ENCODE results near the gene PSMD5.
"Not testable (repeated sequence)": the region's sequence is repeated elsewhere in the genome, so short reads cannot be mapped to it uniquely, and the experiment has no call there.

Gene PSMD5

DNA sequence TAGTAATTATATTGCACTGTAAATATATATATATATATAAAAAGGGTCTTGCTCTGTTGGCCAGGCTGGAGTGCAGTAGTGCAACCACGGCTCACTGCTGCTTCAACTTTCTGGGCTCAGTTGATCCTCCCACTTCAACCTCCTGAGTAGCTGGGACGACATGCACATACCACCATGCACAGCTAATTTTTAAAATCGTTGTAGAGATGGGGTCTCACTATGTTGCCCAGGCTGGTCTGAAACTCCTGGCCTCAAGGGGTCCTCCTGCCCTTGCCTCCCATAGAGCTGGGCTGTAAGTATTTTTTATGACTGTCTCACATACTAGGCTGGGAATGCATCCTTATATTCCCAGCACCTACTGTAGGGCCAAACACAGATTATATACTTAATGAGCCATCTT is 11.9 kb downstream of the PSMD5 start:
- DNase-seq = no peak
- H3K27ac Mint-ChIP-seq = no peak overlapping the region
- H3K27me3 Mint-ChIP-seq = no peaks in the 10 kb centered on the region
- H3K4me3 Mint-ChIP-seq = no peak overlapping the region
- no peak for ATAC-seq
- H3K9me3 Mint-ChIP-seq = no peaks in the 10 kb centered on the region
- peaks cover 56% of the 10 kb centered on the region for H3K36me3 Mint-ChIP-seq (ENCODE audit: low read depth)
- peaks cover 4% of the 10 kb centered on the region for H3K4me1 Mint-ChIP-seq

DNA sequence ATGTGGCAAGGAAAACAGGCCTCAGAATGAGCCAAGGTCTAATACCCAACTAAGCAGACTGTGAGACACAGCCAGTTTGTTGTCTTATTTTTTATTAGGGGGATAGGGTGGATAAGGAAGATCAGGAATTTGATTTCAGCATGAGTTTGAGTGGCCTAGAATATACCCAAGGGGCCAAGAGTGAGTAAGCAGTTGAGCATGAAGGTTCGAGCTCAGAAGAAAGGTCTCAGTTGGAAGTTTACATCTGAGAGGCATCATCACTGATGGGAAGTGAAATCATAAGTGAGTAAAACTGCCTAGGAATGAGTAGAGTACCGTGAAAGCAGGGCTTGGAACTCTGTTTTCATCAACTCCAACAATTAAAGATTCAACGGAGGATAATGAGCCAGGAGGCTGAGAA is 12.6 kb downstream of the PSMD5 start:
- Mint-ChIP-seq H3K36me3 (ENCODE audit: low read depth) (peaks cover 56% of the 10 kb centered on the region), H3K4me1 (peaks cover 3% of the 10 kb centered on the region), H3K4me3 (no peak overlapping the region), H3K27ac (no peak overlapping the region), H3K27me3 (no peaks in the 10 kb centered on the region), H3K9me3 (no peaks in the 10 kb centered on the region)
- no peak for DNase-seq
- no peak for ATAC-seq

DNA sequence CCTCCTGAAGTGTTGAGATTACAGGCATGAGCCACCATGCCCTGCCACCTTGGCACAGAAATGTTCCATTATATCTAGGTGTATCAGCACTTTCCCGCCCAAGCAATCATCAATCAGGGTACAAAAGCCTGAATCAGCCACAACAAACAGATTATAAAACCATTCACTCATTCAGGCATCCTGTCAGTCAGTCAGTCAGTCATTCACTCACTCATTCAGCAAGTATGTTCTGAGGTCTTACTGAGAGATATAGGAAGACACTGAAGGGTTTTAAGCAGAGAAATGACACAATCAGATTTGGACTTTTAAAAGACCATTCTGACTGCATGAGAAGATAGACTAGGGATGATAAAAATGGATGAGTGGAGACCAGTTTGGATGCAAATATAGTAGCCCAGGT is 13.1 kb downstream of the PSMD5 start:
- peaks cover 57% of the 10 kb centered on the region for H3K36me3 Mint-ChIP-seq (ENCODE audit: low read depth)
- H3K27ac Mint-ChIP-seq = no peak overlapping the region
- peaks cover 3% of the 10 kb centered on the region for H3K4me1 Mint-ChIP-seq
- H3K9me3 Mint-ChIP-seq = no peaks in the 10 kb centered on the region
- DNase-seq (no peak), ATAC-seq (no peak)
- no peaks in the 10 kb centered on the region for H3K27me3 Mint-ChIP-seq
- no peak overlapping the region for H3K4me3 Mint-ChIP-seq

DNA sequence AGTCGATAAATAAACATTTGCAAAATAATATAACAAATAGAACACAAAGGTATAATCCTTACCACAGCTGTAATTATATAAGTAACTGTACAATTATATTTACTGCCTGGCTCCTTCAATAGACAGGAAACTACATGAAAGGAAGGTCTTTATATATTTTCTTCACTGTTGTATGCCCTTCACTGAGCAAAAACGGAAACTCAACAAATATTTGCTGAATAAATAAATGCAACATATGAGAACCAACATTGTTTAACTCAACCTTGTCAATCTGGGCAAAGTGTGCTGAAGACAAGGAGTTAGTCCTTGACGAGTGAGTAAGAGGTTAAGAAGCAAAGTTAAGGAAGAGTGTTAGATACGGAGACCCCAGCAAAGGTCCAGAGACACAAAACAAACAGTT is 22.6 kb downstream of the PSMD5 start:
- Mint-ChIP-seq H3K27me3 (no peaks in the 10 kb centered on the region), H3K36me3 (ENCODE audit: low read depth) (peaks cover 68% of the 10 kb centered on the region), H3K27ac (no peak overlapping the region), H3K4me1 (no peaks in the 10 kb centered on the region), H3K4me3 (no peak overlapping the region), H3K9me3 (no peaks in the 10 kb centered on the region)
- ATAC-seq (no peak), DNase-seq (no peak)

DNA sequence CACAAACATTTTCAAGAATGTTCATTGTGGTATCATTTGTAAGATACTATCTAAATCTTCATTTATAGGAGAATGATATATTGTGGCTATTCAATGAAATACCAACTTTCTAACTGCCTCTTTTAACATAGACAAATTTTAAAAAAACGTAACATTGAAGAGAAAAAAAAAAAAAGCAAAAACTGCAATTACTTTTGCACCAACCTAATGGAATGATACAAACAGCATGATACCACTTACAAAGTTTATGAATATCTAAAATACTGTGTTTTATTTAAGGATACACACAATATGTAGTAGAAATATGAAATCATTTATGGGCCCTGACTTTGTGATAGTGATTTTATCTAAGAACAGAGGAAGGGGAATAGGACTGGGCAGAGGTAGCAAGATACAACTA is 24.1 kb downstream of the PSMD5 start:
- H3K9me3 Mint-ChIP-seq = no peaks in the 10 kb centered on the region
- ATAC-seq = no peak
- DNase-seq = no peak
- H3K27me3 Mint-ChIP-seq = no peaks in the 10 kb centered on the region
- H3K36me3 Mint-ChIP-seq (ENCODE audit: low read depth) = peaks cover 55% of the 10 kb centered on the region
- H3K4me1 Mint-ChIP-seq = peaks cover 6% of the 10 kb centered on the region
- H3K27ac Mint-ChIP-seq = no peak overlapping the region
- no peak overlapping the region for H3K4me3 Mint-ChIP-seq

DNA sequence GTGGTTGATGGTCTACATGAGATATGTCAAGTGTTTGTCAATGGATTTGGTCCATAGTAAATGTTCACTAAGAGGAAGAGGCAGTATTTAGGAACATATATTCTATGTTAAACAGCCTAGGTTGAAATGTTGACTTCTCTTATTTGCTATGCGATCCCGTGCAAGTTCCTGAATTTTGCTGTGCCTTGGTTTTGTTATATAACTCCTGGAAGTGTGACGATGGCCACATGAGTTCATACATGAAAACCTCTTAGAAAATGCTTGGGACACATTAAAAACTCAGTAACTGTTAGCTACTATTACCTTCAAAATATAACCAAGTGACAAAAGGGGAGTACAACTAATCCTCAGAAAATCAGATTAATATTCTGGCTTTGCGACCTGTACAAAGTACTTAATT is 27.6 kb downstream of the PSMD5 start:
- Mint-ChIP-seq H3K9me3 (peaks cover under 1% of the 10 kb centered on the region), H3K4me1 (peaks cover 12% of the 10 kb centered on the region), H3K27ac (no peak overlapping the region), H3K27me3 (no peaks in the 10 kb centered on the region), H3K4me3 (no peak overlapping the region), H3K36me3 (ENCODE audit: low read depth) (peaks cover 35% of the 10 kb centered on the region)
- no peak for ATAC-seq
- no peak for DNase-seq

DNA sequence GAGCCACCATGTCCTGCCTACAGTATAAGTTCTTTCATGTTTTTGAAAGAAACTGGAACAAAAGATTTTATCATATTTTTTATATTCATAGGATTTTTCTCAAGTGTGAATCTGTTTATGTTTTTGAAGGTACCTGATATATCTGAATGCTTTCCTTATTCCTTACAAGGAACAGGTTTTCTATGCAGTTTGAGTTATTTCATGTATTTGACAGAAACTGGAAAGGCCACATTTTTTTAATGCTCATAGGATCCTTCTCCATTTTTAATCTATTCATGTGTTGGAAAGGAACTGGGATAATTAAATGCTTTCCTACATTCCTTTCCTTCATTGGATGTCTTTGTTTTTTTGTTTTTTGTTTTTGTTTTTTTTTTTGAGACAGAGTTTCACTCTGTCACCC is 33.8 kb downstream of the PSMD5 start:
- H3K4me1 Mint-ChIP-seq = peaks cover 9% of the 10 kb centered on the region
- peaks cover 39% of the 10 kb centered on the region for H3K9me3 Mint-ChIP-seq
- H3K36me3 Mint-ChIP-seq (ENCODE audit: low read depth) = peaks cover 32% of the 10 kb centered on the region
- no peak overlapping the region for H3K27ac Mint-ChIP-seq
- DNase-seq (no peak), ATAC-seq (no peak)
- H3K27me3 Mint-ChIP-seq = no peaks in the 10 kb centered on the region
- H3K4me3 Mint-ChIP-seq = no peak overlapping the region

DNA sequence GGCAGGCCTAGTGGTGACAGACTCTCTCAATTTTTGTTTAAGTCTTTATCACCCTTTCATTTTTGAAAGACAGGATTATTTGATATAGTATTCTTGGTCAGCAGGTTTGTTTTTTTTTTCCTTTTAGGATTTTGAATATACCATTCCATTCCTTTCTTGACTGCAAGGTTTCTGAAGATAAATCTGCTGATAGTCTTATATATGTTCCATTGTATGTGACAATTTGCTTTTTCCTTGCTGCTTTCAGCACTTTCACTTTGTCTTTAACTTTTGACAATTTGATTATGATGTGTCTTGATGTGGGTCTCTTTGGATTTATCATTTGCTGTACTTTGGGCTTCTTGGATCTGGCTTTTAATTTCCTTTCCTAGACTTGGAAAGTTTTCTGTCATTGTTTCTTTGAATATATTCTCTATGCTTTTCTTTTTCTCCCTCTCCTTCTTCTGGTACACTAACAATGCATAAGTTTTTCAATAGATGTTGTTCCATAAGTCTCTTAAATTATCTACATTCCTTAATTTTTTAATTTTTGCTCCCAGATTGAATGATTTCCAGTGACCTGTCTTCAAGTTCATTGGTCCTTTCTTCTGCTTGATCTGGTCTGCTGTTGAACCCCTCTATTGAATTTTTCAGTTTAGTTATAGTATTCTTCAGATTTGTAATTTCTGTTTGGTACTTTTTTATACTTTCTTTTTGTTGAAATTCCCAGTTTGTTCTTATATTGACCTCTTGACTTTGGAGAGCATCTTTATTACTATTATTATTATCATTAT is 34.9 kb downstream of the PSMD5 start:
- Mint-ChIP-seq H3K27me3 (no peaks in the 10 kb centered on the region), H3K27ac (no peak overlapping the region), H3K9me3 (peaks cover 39% of the 10 kb centered on the region), H3K4me3 (no peak overlapping the region), H3K4me1 (no peaks in the 10 kb centered on the region), H3K36me3 (ENCODE audit: low read depth) (peaks cover 35% of the 10 kb centered on the region)
- DNase-seq = no peak
- ATAC-seq = no peak

DNA sequence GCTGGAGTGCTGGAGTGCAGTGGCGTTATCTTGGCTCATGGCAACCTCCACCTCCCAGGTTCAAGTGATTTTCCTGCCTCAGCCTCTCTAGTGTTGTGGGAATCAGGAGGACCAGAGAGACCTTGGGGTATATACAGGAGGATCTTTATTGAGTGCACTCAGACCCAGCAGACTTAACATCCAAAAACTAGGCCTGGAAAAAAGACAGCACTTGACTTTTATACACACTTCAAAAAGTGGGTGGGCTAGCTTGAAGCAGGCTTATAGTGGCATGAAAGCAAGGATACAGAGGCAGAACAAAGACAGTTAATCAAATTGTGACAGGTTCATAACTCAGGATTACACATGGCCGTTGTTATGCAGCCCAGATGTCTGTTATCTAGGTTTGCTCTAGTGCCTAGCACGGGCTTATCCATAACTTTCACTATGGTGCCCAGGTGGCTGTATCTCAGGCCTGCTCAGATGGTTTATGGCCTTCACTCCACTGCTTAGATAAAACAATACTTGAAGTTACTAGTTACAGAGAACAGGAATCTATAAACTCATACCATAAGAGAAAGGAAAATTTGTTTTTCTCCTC is 37.8 kb downstream of the PSMD5 start:
- H3K36me3 Mint-ChIP-seq (ENCODE audit: low read depth) = peaks cover 31% of the 10 kb centered on the region
- not testable (repeated sequence) for ATAC-seq, H3K4me1 Mint-ChIP-seq, H3K27me3 Mint-ChIP-seq, H3K27ac Mint-ChIP-seq, DNase-seq, H3K4me3 Mint-ChIP-seq
- H3K9me3 Mint-ChIP-seq = peaks cover 36% of the 10 kb centered on the region

DNA sequence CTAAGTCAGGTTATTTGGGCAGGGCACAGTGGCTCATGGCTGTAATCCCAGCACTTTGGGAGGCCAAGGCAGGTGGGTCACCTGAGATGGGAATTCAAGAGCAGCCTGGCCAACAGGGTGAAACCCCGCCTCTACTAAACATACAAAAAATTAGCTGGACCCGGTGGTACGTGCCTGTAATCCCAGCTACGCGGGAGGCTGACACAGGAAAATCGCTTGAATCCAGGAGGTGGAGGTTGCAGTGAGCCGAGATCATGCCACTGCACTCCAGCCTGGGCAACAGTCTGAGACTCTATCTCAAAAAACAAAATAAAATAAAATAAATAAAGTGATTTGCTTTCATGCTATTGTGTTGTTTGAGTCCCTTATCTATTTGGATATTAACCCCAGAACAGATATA is 41.3 kb downstream of the PSMD5 start:
- peaks cover 13% of the 10 kb centered on the region for H3K9me3 Mint-ChIP-seq

DNA sequence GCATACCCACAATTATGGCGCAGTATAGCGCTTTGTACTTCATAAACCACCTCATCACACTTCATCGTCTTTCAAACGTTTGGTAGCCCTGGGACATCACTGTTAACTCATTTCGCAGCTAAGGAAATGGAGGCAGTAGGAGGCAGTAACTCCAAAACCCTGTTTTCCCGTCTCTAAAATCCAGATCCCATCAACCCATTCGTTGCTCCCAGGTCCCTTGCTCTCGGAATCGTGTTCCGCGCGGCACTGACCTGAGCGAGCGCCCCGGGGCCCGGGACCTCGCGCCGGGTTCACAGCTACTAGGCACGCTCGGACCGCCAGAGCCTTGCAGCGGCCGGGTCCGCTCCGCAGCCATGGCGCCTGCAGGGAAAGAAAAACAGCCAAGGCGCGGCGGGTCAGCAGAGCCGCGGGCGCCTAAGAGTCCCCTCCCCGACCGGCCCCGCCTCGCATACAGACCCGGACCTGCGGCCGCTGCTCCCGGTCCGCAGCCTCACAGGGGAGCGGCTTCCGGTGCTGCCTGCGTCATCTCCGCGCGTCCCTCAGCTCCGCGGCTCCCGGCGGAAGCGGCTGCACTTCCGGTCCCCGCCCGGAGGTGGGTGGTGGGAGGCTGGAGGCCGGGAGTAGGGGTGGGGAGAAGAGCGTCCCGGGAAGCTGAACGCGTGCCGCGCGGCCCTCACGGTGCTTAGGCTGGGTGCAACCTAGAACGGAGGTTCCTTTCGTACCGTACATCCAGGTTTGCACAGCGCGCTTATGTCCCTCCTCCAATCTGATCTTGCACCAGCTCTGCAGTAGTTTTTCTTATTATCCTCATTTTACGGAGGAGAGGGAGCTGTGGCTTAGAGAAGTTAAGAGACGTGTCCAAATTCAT is 49.6 kb downstream of the PSMD5 start, which contains the start of gene FBXW2:
TSS of gene FBXW2 (minus strand) at position 519 of the 868 bp plus-strand sequence. CDS start 5,158 bp downstream, outside the sequence.
- DNase-seq (peak; percentile 95), ATAC-seq (peak; percentile 98)
- Mint-ChIP-seq H3K4me3 (peak within 1 kb of the TSS; percentile 94), H3K27me3 (no peaks in the 10 kb centered on the region), H3K27ac (peak within 1 kb of the TSS; percentile 96), H3K9me3 (no peaks in the 10 kb centered on the region), H3K4me1 (peaks cover 55% of the 10 kb centered on the region), H3K36me3 (ENCODE audit: low read depth) (peaks cover 24% of the 10 kb centered on the region)

More for the DNA sequence above, 41.3 kb downstream of the PSMD5 start:
- no peak overlapping the region for H3K27ac Mint-ChIP-seq
- no peak for ATAC-seq
- H3K4me3 Mint-ChIP-seq = no peak overlapping the region
- H3K36me3 Mint-ChIP-seq (ENCODE audit: low read depth) = peaks cover 15% of the 10 kb centered on the region
- DNase-seq = no peak
- H3K27me3 Mint-ChIP-seq = no peaks in the 10 kb centered on the region
- H3K4me1 Mint-ChIP-seq = no peaks in the 10 kb centered on the region

DNA sequence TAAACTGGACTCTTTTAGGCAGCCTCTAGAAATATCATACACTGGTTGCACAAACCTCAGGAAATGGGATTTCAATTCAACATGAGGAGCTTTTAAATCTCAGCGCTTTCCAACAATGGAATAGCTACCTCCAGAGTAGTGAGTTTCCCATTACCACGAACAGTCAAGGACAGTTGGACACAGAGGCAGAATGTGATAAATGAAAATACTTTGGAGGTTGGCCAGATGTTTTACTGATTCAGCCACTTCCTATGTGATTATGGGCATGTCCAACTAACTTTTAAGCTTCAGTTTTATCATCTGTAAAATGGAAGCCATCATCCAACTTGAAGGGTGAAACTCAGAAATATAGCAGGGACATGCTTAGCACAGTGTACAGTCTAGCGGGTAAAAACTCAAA is 51.6 kb downstream of the PSMD5 start:
- Mint-ChIP-seq H3K4me1 (peaks cover 71% of the 10 kb centered on the region), H3K9me3 (no peaks in the 10 kb centered on the region), H3K27ac (peak overlapping the region; percentile 69), H3K4me3 (peak overlapping the region; percentile 94), H3K36me3 (ENCODE audit: low read depth) (peaks cover 38% of the 10 kb centered on the region), H3K27me3 (no peaks in the 10 kb centered on the region)
- DNase-seq (no peak), ATAC-seq (no peak)

DNA sequence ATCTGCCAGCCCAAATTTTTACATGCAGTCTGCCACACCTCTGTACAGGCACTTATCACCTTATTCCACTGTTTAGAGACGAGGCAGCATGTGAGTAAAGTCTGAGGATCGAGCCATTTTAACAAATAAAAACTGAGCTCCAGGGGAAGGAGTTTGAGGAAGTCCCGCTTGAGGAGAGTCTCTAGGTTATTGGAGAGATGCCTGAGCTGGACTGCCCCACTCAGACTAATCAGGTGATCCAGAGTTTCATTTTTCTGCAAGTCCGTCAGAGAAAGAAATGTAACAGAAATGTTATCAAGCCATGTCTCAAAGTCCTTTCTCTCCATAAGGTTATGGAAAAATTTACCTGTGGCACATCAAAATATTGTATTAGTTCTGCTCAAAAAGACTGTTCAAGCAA is 54.8 kb downstream of the PSMD5 start:
- Mint-ChIP-seq H3K36me3 (ENCODE audit: low read depth) (peaks cover 61% of the 10 kb centered on the region), H3K9me3 (no peaks in the 10 kb centered on the region), H3K4me1 (peaks cover 65% of the 10 kb centered on the region), H3K4me3 (no peak overlapping the region), H3K27me3 (no peaks in the 10 kb centered on the region), H3K27ac (no peak overlapping the region)
- ATAC-seq (no peak), DNase-seq (no peak)

DNA sequence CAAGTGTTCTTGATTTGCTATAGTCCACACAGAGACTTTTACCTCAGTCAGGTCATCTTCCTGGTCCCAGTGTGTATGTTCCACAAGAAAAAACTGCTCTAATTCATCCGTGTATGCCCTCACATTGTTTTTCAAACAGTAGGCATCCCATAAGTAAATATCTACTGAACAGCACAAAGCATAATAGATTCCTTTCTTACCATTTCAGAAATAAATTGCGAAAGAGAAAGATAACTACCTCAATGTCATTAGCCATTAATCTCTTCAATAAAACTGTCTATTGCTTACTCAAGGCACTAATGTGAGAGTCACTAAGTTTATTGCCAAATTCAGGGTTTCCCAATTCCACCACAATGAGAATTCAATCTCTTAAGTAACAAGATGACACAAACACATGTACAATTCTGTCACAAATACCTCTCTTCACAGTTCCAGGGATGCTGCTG is 59.1 kb downstream of the PSMD5 start:
- no peak for DNase-seq
- ATAC-seq = no peak

More for the DNA sequence above, 59.1 kb downstream of the PSMD5 start:
- Mint-ChIP-seq H3K27ac (no peak overlapping the region), H3K4me3 (no peak overlapping the region), H3K36me3 (ENCODE audit: low read depth) (peaks cover 62% of the 10 kb centered on the region), H3K27me3 (no peaks in the 10 kb centered on the region), H3K4me1 (peaks cover 44% of the 10 kb centered on the region), H3K9me3 (no peaks in the 10 kb centered on the region)
